NB4 (cell line): ENCODE results near the gene PRADC1.

Experiments
- DNase-seq: peaks from one replicate; pipeline ENCODE4 v3.0.0; 2010; ENCODE audit warnings: low read depth
- H3K4me3 ChIP-seq: one replicate; pipeline ENCODE4 v1.5.1; 2011; ENCODE audit warnings: mild to moderate bottlenecking, low read depth, low read length, moderate library complexity
- MYC ChIP-seq: IDR thresholded peaks from 2 replicates; pipeline ENCODE4 v1.6.1; 2011; ENCODE audit warnings: low read depth, low read length
- POLR2A ChIP-seq: IDR thresholded peaks from 2 replicates; pipeline ENCODE4 v1.6.1; 2011; ENCODE audit warnings: mild to moderate bottlenecking; ENCODE audit not compliant: insufficient read length; ENCODE audit errors: extremely low read depth
- TF ChIP-seq, protein P1 (sequence below): IDR thresholded peaks from one replicate; pipeline ENCODE4 v1.5.1; 2012; ENCODE audit warnings: low read depth, low read length
- TF ChIP-seq, protein P2 (sequence below): IDR thresholded peaks from 2 replicates; pipeline ENCODE4 v1.6.1; 2011; ENCODE audit warnings: low read depth, low read length

PRADC1 gene

DNA sequence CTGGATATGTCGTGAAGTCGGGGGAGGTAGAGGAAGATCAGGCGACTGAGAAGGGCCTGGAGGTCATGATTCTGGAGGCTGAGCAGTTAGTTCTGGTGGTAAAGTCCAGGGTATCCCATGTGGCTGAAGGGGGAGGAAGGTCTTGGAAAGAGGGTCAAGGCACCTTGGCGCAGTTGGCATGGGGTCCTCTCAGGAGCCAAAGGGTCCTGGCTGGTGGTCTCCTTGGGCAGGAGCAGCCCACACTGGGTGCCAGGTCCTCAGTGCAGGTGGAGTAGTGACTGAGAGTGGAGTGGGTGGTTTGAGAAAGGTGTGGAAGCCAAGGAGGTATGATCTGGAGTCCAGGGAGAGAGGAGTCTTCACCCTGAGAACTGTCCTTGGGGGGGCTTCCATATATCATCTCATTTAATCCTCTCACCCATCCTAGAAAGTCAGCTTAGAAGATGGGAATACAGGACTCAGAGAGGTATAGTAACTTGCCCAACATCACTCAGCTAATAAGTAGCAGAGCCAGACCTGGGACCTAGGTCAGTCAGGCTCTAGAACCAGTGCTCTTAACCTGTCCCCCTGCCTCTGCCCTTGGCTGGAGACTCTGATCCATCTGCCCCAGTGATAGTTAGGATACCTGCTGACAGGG is 26.8 kb upstream of the PRADC1 start:
- no peak overlapping the region for H3K4me3 ChIP-seq
- DNase-seq: no peak
- TF ChIP-seq MYC (no peak), POLR2A (no peak)
- TF ChIP-seq, protein P1, sequence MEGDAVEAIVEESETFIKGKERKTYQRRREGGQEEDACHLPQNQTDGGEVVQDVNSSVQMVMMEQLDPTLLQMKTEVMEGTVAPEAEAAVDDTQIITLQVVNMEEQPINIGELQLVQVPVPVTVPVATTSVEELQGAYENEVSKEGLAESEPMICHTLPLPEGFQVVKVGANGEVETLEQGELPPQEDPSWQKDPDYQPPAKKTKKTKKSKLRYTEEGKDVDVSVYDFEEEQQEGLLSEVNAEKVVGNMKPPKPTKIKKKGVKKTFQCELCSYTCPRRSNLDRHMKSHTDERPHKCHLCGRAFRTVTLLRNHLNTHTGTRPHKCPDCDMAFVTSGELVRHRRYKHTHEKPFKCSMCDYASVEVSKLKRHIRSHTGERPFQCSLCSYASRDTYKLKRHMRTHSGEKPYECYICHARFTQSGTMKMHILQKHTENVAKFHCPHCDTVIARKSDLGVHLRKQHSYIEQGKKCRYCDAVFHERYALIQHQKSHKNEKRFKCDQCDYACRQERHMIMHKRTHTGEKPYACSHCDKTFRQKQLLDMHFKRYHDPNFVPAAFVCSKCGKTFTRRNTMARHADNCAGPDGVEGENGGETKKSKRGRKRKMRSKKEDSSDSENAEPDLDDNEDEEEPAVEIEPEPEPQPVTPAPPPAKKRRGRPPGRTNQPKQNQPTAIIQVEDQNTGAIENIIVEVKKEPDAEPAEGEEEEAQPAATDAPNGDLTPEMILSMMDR: no peak
- TF ChIP-seq, protein P2, sequence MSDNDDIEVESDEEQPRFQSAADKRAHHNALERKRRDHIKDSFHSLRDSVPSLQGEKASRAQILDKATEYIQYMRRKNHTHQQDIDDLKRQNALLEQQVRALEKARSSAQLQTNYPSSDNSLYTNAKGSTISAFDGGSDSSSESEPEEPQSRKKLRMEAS: no peak

DNA sequence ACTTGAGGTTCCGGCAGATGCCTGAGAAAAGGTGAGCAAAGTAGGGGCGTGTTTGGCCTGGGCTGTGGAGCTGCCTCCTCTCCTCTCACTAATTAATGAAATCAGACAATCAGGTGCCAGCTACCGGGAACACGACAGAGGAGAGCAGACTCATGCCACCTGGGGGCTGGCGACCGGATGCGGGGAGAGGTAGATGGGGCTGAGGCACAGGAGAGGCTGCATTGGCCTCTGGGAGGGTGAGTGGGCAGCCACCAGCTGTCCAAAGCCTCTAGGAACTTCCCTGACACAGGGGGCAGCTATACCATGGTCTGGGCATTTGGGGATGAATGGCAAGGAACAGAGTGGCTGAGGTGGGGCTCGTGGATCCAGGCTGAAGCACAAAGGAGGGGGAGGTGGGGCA is 26.2 kb upstream of the PRADC1 start:
- no peak for DNase-seq
- no peak overlapping the region for H3K4me3 ChIP-seq
- TF ChIP-seq, protein P1: no peak
- no peak for TF ChIP-seq MYC
- TF ChIP-seq POLR2A: no peak
- TF ChIP-seq, protein P2: no peak

DNA sequence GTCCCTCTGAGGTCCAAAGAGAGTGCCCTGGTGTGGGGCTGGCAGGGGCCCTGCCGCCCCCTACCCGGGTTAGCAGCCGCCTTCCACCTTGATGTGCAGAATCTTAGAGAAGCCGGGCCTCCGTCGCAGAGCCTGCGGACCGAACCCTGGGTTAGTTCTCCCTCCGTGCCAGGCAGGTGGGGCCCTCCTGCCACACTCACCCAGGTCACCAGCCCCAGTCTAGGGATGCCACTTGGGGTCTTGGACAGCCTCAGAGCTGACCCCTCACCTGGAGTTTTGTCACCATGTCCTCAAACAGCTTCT is 25.8 kb upstream of the PRADC1 start:
- DNase-seq: no peak
- no peak for TF ChIP-seq MYC
- TF ChIP-seq, protein P2: no peak
- TF ChIP-seq, protein P1: no peak
- TF ChIP-seq POLR2A: no peak
- no peak overlapping the region for H3K4me3 ChIP-seq

DNA sequence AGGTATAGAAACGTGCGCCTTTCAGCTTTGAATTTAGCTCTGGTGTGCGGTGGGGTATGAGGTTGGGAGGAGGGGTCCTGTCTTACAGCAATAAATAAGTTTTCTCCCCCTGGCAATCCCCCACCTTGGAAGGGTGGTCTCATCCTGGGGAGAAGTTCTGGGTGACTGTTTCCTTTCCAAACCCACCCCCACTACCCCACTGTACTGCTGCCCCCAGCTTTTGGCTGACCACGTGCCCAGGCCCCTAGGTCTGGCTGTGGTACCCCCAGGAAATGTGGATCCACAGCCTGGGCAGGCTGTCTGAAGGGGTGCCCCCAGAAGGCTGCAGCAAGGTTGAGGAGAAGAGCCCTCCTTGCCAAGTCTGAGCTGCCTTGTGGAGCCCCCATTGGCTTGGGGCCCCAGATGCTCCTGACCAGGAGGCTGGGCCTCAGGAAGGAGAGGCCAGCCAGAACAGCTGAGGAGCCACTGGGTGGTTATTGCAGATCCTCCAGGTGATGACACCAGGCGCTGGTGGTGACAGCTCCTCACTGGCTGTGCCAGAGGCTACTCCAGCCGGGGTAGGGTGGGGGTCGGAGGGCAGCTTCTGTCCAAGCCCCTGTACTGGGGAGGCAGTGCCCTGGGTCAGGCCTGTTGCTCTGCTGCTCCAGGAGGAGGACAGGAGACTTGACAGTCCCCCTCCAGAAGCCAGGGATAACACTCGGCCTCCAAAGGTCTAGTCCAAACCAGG is 25.3 kb upstream of the PRADC1 start:
- no peak overlapping the region for H3K4me3 ChIP-seq

DNA sequence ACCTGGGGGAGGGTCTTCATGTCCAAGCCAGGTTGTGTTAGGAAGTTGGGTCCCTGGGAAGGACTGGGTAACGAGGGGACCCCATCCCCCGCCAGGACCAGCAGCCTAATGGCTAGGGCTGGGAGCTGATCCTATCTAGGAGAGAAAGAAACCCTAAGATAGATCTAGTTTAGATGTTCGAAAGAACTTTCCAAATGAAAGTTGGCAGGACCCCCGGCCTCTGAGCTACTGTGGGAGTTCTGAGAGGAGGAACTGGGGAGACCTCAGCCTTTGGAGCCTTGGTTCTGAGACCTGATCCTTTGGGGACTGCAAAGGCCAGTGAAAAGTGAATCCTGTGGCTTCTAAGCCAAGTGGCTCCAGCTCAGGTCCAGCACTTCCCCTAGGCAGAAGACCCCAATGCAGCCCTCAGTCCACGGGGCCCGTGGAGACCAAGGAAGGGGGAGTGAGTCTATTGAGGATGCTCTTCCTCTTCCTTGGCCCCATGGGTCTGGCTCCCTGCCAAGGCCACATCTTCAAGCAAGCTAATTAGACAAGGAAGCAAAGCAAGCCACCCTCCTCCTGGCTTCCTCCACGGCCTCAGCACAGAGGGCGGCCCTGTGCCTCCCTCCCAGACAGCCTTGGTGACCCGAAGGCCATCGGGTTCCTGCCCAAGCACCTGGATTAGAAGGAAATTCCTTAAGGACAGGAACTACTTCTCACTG is 24.5 kb upstream of the PRADC1 start:
- peak; percentile 71 for DNase-seq
- H3K4me3 ChIP-seq: no peak overlapping the region
- TF ChIP-seq POLR2A: no peak
- TF ChIP-seq, protein P1: no peak
- TF ChIP-seq, protein P2: no peak
- no peak for TF ChIP-seq MYC

More for the DNA sequence above, 25.3 kb upstream of the PRADC1 start:
- no peak for DNase-seq
- TF ChIP-seq, protein P1: no peak
- no peak for TF ChIP-seq MYC
- TF ChIP-seq, protein P2: no peak
- no peak for TF ChIP-seq POLR2A
